ENCODE data around the gene RPTOR.

DNA sequence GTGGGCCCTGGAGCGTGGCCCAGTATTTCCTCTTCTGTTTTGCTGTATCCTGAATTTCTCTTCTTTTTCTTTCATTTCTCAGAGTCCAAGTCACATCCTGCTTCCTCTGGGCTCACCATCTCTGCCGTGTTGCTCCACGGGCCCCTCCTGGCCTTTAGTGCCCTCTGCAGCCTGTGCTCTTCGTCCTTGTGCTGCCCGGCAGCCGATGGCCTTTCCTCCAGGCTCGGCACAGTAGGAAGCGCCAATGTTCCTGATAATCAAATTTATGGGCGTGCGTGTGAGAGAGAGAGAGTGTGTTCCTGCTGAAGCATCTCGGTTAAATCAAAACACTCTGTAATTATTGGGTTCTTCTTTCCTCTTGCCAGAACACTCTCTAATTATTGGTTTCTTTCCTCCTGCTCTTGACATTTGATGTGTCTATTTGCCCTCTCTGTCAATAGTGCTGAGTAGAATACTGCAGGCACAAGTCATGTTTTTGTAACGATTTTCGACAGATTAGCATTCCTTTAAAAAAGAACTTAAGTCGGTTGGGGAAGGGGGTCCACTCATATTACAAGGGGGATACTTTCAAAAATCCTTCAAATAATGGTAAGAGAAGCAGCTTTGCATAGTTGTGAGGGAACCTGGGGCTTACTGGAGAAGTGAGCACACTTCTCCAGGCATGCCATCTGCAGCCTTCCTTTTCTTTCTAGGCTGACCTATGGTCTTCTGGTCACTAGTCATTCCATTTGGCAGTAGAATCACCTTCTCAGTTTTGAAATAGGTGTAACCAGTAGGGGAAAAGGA, 126.6 kb downstream of the RPTOR start:
- TF ChIP-seq, protein P1, sequence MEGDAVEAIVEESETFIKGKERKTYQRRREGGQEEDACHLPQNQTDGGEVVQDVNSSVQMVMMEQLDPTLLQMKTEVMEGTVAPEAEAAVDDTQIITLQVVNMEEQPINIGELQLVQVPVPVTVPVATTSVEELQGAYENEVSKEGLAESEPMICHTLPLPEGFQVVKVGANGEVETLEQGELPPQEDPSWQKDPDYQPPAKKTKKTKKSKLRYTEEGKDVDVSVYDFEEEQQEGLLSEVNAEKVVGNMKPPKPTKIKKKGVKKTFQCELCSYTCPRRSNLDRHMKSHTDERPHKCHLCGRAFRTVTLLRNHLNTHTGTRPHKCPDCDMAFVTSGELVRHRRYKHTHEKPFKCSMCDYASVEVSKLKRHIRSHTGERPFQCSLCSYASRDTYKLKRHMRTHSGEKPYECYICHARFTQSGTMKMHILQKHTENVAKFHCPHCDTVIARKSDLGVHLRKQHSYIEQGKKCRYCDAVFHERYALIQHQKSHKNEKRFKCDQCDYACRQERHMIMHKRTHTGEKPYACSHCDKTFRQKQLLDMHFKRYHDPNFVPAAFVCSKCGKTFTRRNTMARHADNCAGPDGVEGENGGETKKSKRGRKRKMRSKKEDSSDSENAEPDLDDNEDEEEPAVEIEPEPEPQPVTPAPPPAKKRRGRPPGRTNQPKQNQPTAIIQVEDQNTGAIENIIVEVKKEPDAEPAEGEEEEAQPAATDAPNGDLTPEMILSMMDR (IDR thresholded peaks at IDR 0.05): no peak
- no peak for TF ChIP-seq POLR2A (IDR thresholded peaks at IDR 0.05)
